CD4-positive, alpha-beta T cell treated with Interleukin-17A for 4 hours (primary cell): ENCODE results near the gene PHACTR1.
A peak's percentile ranks its signal among the peaks of the same experiment; 100 is the strongest.

Source experiments
- DNase-seq: peaks from one replicate; pipeline ENCODE4 v3.0.0-alpha.2; 2020; ENCODE audit warnings: mixed read lengths

The PHACTR1 gene

GRCh38 chr6:13248584-13248985, 532.0 kb downstream of the PHACTR1 start:
- no peak for DNase-seq

DNA sequence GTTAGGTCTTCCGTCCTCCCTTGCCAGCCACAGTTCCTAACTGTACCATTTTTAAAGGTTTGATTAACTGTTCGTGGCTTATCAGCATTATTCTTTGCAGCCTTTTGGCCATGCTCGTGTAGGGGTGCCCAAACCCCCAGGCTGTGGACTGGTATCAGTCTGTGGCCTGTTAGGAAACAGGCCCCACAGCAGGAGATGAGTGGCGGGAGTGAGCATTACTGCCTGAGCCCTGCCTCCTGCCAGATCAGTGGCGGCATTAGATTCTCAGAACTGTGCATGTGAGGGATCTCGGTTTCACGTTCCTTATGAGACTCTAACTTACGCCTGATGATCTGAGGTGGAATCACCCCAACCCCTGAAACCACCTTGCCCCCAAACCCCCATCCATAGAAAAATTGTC, 532.4 kb downstream of the PHACTR1 start:
- DNase-seq: no peak

- no peak for DNase-seq
These were observed 533.2 kb downstream of the PHACTR1 start for GRCh38 chr6:13249817-13250216.

- no peak for DNase-seq
These were observed 534.1 kb downstream of the PHACTR1 start for GRCh38 chr6:13250703-13251102.

DNA sequence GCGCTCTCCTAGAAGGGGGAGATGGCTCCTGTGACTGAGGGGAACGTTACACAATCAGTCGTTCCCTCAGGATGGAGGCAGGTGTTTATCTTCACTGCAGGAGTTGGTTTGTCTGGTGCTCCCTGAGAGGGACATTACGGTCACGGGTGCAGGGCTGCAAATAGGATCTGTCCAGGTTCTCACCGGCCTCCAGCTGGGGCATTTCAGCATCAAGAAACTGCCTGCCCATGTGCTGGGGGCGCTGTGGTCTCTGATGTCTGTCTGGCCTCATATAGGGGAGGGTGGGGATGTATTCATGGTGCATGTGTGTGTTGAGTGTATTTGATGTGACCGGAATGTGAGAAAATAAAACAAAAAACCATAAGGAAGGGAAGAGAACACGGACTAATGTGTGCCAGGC, 534.7 kb downstream of the PHACTR1 start:
- no peak for DNase-seq

DNA sequence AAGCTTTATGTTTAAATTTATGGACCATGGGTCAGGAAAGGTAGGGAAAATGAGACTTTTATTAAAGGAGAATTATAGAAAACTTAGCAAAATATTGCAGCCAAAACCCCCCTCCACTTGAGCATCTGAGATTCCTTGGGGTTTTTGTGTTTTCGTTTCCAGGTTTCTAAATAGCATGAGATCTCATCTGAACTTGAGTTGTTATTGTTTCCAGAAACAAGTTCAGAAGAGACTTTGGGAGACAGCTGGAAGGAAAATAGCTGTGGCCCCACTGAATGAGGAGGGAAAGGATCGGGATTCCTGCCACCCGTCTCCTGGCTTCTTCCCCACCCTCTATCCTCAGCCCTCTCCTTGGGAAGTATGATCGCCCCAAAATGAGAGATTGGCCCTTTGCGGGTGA, 536.2 kb downstream of the PHACTR1 start:
- DNase-seq: no peak

DNA sequence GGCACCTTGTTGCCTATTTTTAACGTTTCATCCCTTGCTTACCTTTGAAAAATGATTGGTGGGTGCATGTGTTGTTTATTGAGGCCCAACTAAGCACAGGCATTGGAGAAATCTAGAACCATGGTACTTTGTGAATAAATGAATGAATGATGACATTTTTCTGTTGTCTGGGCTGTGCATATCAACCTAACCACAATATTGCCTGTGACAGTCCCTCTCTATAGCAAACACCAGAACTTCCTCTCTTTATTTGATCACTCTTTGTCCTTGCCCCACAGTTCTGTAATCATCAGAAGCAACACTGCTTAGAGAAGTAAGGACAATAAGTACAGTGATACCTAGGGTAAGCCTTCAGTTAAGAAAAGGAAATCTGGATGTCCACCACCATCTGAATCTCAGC, 536.7 kb downstream of the PHACTR1 start:
- no peak for DNase-seq

GRCh38 chr6:13256266-13257001, 539.9 kb downstream of the PHACTR1 start:
- DNase-seq: no peak

GRCh38 chr6:13259393-13259792, 542.8 kb downstream of the PHACTR1 start:
- no peak for DNase-seq

DNA sequence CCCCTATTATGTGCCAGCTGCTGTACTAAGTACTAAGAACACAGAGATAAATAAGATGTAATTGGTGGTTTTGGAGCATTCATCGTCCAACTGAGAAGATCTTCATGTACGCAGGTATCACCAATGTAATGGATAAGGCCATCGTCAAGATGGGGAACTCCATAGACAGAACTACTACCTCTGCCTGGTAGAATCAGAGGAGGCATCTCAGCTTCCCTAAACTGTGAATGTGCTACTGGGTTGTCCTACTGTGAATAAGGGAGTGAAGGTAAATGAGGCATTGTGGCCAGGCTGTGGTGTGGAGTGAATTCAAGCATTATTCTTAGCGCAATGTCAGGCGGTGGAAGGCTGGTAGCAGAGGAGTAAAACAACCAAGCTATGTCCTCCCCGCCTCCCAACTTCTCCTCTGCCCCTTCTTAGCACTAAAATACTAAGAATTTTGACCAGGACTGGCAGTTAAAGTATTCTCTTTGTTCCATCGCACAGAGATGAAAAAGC, 543.6 kb downstream of the PHACTR1 start:
- DNase-seq: no peak

DNA sequence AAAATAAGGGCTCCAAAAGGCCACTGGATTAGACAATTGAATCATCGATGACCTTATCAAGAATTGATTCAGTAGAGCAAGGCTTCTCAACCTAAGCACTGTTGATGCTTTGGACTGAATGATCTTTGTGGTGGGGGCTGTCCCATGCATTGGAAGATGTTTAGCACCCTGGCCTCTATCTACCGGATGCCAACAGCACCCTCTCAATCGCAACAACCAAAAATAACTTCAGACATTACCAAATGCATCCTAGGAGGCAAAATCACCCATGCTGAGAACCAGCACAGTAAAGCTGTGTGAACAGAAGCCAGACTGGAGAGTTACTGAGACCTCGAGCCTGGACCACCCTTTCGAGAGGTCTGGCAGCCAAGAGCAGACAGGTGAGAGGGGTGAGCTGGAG, 544.3 kb downstream of the PHACTR1 start:
- DNase-seq: no peak

DNA sequence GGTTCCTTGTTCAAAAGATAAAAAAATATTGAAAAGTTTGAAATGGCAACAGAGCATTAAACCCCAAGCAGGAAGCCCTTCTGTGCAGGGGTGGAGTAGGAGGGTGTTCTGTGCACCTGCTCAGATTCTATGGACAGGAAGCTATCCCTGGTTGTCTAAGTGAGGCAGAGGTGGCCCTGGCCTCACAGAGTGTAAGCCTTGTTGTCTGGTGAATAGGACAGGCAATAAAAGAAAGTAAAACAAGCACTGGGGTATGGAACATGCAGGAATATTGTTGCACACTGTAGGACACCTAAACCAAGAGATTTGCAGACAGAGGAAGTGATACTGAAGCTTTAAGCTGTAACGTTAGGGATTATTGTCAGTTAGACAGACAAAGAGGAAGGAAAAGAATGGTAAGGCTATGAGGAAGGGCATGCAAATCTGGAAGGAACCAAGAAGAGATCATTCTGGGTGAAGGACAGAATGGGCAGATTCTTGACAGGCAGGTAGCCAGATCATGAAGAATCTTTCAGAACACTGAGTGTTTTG, 545.0 kb downstream of the PHACTR1 start:
- DNase-seq: no peak

- no peak for DNase-seq
These were observed 546.0 kb downstream of the PHACTR1 start for GRCh38 chr6:13262302-13263230.

GRCh38 chr6:13263669-13264068, 547.1 kb downstream of the PHACTR1 start:
- no peak for DNase-seq

DNA sequence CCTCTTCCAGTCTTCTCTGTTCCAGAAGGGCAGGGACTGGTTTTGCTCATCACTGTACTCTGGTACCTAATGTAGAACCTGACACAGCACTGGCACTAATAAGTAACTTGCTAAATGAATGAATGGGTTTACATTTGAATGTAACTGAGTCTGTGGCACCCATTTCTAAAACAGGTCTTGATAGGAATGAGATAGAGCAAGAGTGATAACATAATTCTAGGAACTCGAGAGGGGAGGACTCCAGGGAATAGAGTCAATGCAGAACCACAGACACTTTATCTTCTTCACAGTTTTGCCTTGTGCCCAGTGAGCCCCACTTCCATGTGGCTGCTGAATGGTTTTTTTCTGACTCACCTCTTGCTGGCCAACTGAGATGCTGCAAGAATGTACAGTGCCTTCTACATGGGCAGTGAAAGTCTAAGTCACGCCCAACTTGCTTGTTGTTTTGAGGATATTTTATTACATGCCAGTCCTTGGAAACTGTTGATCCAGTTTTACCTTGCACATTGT, 550.6 kb downstream of the PHACTR1 start:
- DNase-seq: no peak

GRCh38 chr6:13268913-13269518, 552.4 kb downstream of the PHACTR1 start:
- no peak for DNase-seq

DNA sequence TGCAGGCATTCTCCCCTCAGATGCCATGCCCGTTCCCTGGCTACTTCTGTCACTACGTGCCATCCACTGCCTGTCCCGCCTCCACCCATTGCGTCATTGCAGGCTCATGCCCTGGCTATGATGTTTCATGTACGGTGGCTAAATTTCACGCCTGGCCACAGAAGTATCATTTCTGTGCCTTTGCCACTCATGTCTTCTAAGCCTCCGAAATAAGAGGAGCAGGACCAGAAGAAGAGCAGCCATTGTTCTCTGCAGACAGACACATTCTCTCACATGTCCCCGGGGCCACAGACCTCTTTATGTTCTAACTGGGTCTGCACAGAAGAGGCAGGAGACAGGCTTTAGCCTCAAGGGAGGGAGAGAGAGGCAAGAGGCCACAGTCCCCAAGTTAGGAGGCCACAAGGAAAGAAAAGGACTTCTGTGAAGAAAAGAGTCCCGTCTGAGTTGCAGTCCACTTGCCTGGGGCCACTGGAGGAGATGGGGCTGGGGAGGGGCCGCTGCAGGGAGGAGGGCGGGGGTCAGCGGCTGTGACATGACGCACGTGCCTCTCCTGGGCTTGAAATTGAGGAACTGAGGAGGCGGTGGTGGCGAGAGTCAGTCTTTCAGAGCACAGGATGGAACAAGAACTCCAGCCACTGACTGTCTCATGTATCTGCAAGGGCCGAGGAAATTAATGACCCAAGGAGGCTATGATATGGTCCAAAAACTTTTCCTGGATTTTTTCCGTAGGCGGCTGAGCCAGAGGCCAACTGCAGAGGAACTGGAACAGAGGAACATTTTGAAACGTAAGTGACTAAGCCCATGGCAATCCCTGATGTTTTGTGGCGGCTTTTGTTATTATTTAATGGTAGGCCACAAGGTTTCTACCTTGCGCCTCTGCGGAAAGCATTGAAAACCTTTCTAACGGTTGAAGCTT, 555.8 kb downstream of the PHACTR1 start:
- no peak for DNase-seq

GRCh38 chr6:13273202-13273930, 556.8 kb downstream of the PHACTR1 start:
- no peak for DNase-seq

- DNase-seq: peak; percentile 47
These were observed 557.6 kb downstream of the PHACTR1 start for GRCh38 chr6:13273931-13274706.

GRCh38 chr6:13274707-13275434, 558.3 kb downstream of the PHACTR1 start:
- no peak for DNase-seq
